ENCODE measurements around the gene FRMD4A. TPM values are rescaled to one million over a fixed set of nuclear protein-coding genes. Genes with fewer than 3 reads are reported as not detected.
A peak's percentile ranks its signal among the peaks of the same experiment; 100 is the strongest.

FRMD4A gene
- total RNA-seq, 1 experiment from 2014 or later: 1.1 TPM

GRCh38 chr10:14294347-14295059, 36.2 kb downstream of the FRMD4A start:
- DNase-seq (ENCODE audit: low spot score): no peak

- no peak for DNase-seq (ENCODE audit: low spot score)
Measured at GRCh38 chr10:14293526-14293925, 37.2 kb downstream of the FRMD4A start.

GRCh38 chr10:14291296-14291695, 39.4 kb downstream of the FRMD4A start:
- DNase-seq (ENCODE audit: low spot score): no peak

DNA sequence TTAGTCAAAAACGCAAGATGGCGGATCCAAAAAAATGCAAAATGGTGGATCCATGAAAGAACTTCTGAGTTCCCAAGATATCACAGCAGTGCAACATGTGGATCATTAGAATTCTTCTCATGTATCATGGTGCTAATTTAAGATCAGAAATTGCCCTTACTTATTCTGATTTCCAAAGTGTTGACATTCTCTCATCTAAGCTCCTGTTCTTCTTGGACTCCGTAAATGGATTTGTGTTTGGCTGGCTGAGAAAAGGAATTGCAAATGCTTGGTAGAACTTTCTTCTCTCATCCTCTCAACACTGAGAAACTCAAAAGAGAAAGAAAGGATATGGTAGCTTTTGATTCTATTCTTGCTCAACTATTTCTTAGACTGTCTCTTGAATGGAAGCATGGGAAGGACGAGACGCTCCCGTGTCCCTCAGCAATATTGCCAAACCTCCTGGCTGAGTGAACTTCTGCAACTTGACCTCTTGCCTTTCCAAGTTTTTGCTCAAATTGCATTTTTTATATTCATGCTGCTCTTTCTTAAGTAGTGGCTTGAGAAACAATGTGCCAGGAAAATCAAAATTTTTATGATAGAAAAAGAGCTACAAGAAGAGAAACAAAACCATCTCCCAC, 44.7 kb downstream of the FRMD4A start:
- DNase-seq (ENCODE audit: low spot score): no peak

- no peak for DNase-seq (ENCODE audit: low spot score)
Measured at GRCh38 chr10:14282276-14282675, 48.4 kb downstream of the FRMD4A start.

GRCh38 chr10:14278533-14278932, 52.2 kb downstream of the FRMD4A start:
- DNase-seq (ENCODE audit: low spot score): no peak

- DNase-seq (ENCODE audit: low spot score): no peak
Measured at GRCh38 chr10:14276210-14276609, 54.5 kb downstream of the FRMD4A start.

GRCh38 chr10:14271621-14272020, 59.1 kb downstream of the FRMD4A start:
- no peak for DNase-seq (ENCODE audit: low spot score)

- DNase-seq (ENCODE audit: low spot score): no peak
Measured at GRCh38 chr10:14270370-14270769, 60.4 kb downstream of the FRMD4A start.

DNA sequence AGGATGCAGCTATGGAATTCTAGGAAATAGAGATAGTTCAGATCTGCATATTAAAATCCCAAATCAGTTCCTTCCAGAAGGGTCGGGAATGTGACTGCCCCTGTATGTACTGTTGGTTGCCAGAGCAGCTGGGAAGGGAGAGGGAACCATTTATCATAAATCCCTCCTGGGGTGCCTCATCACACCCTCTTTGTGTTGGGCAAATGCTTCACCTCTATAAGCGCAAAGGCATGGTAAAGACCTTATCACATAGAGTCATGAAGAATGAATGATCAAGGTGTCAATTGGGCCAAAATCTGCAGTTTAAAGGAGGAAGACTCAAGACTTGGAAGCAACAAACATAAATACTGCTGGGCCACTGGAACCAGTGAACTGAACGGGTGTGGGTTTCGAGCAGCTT, 65.0 kb downstream of the FRMD4A start:
- DNase-seq (ENCODE audit: low spot score): no peak

DNA sequence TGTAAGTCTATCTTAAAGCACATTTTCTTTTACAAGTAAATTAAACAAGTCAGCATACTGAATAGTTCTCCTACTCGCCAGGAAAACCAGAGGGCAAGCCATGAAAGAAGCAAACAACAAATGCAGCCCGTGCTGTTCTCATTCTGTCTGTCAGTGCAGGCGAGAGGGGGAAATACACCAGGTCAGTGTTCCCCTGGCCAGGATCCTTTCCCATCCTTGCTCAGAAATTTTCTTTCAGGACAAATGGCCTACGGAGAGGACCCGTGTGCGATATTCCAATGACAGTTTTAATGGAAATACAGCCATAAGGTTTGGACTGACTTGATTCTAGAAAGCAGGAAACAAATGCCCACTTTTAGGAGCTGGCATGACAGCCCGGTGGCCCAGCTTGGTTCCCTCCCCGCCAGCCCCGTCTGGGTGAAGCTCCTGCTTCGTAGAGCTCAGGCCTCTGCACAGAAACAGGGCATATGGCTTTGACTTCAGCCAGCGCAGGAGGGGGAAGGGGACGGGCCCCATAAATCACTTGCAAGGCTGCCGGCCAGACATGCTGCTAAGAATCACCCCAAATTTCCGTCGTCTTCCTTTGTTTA, 67.8 kb downstream of the FRMD4A start:
- no peak for DNase-seq (ENCODE audit: low spot score)

- no peak for DNase-seq (ENCODE audit: low spot score)
Measured at GRCh38 chr10:14261336-14261735, 69.4 kb downstream of the FRMD4A start.

DNA sequence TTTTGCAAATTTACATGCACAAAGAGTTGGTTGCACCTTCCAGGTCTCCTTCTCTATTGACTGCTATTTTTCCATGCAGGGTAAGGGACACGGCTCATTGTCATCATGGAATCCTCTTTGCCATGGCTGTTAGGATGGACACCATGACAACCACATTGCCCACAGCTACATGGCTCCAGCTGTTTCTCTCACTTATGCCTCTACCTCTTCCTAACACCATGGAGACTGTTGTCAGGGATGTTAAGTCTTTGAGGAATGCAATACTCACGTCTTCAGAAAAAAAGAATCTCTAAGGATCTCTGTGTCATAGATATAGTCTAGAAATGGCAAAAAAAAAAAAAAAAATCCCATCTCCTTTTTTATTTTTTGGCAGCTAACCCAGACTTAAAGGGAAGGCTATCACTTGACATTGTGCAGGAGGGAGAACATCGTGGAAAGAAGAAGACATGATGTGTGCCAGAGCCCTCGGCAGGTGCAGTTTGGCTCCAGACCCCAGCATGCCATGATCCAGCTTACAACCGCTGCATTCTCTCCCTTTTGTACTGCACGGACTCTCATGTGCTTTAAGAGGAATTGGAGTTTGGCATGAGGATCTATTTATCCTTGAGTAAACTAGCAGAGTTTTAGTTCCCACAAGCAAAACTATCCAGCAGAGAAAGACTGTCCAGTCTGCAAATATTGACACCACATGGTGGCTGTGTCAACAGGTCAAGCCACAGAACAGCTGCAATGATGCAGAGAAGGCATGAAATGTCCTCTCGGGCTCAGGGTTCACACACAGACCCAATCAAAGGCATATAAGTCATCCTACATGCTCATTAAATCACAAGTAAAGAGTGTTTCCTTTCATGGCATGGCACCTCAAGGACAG, 70.8 kb downstream of the FRMD4A start:
- DNase-seq (ENCODE audit: low spot score): no peak

- no peak for DNase-seq (ENCODE audit: low spot score)
Measured at GRCh38 chr10:14254368-14254767, 76.4 kb downstream of the FRMD4A start.

GRCh38 chr10:14253711-14254110, 77.0 kb downstream of the FRMD4A start:
- DNase-seq (ENCODE audit: low spot score): no peak

DNA sequence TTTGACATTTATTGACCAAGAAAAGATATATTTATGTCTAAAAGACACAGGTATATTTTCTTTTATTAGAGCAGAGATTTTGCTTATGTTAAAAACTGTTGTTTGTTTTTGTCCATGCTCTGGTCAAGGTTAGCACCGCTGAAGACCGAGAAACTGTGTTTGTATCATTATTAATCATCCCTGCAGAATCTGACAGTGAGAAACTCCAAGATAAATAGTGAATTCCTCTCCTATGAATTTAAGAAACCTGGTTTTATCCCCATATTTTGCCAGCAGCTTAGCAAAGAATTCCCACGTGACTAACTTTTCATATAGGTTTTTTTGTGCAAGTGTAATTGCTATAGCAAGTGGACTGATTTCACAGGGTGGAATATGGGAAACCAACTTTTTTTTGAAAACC, 77.6 kb downstream of the FRMD4A start:
- no peak for DNase-seq (ENCODE audit: low spot score)

- no peak for DNase-seq (ENCODE audit: low spot score)
Measured at GRCh38 chr10:14250496-14251076, 80.1 kb downstream of the FRMD4A start.

- no peak for DNase-seq (ENCODE audit: low spot score)
Measured at GRCh38 chr10:14247377-14248116, 83.2 kb downstream of the FRMD4A start.

DNA sequence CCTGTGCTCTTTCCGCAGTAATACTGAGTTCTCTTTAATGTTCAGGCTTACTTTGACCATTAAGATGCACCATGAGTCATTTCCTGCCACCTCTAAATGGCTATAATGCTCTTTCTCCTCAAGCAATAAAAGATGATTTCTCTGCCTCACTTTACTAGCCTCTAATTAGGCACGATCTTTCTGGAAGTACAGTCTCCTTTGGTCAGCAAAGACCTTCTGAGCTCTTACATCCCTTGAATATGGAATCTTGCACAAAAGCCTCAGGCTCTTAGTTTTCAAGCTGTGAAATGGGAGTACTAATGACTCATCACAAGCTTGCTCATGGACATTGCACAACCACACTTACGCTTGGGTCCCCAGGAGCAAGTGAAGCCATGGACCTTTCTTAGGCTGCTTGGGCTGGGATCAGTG, 85.9 kb downstream of the FRMD4A start:
- DNase-seq (ENCODE audit: low spot score): peak; percentile 41

DNA sequence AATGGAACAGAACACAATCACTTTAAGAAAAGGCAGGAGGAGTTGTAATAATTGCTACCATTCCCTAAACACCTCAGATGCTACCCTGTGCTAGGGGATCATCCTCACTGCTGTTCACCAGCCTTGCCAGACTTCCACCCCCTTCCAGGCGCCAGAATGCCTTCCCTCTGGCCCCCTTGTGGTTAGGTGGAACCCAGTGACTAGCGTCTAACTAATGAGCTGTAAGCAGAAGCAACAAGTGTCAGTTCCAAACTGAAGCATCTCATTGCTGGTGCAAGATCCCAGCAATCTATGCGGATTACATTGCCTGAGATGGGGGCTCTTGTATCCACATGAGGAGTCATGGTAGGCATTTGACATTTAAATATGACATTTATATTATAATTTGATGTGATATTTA, 86.6 kb downstream of the FRMD4A start:
- DNase-seq (ENCODE audit: low spot score): no peak

DNA sequence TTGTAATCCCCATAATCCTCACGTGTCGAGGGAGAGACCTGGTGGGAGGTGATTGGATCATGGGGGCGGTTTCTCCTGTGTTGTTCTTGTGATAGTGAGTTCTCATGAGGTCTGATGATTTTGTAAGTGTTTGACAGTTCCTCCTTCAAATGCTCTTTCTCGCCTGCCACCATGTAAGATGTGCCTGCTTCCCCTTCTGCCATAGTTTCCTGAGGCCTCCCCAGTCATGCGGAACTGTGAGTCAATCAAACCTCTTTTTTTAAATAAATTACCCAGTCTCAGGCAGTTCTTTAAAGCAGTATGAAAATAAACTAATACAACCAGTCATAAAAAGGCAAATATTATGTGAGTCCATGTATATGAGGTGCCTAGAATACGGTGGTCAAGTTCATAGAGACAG, 87.5 kb downstream of the FRMD4A start:
- no peak for DNase-seq (ENCODE audit: low spot score)

Data from H4 (cell line).